OCI-LY1 (cell line): ENCODE data around the gene ID2.

Experiments used
- H2AFZ ChIP-seq: fragments of 200-600 bp; sonication (generic), shearing (Covaris generic); 2 replicates; pipeline ENCODE4 v1.6.0; 2014; ENCODE audit warnings: antibody characterized with exemption, mild to moderate bottlenecking, low read length
- H3F3A ChIP-seq: fragments of 200-600 bp; sonication (generic), shearing (Covaris generic); 2 replicates; pipeline ENCODE4 v1.6.0; 2014; ENCODE audit warnings: mild to moderate bottlenecking, antibody characterized with exemption, low read length, moderate library complexity; ENCODE audit not compliant: insufficient read depth
- H3K27ac ChIP-seq: fragments of 200-600 bp; sonication (generic); 2 replicates; pipeline ENCODE4 v1.5.1; 2014; ENCODE audit warnings: low read length, mixed run types, mild to moderate bottlenecking, low read depth; ENCODE audit not compliant: poor library complexity, severe bottlenecking
- H3K27me3 ChIP-seq: fragments of 200-600 bp; sonication (generic); 2 replicates; pipeline ENCODE4 v1.6.0; 2014; ENCODE audit warnings: antibody characterized with exemption, mild to moderate bottlenecking, low read length, moderate library complexity; ENCODE audit not compliant: insufficient read depth
- H3K36me3 ChIP-seq: fragments of 200-600 bp; sonication (generic); 2 replicates; pipeline ENCODE4 v1.6.1; 2014; ENCODE audit warnings: mild to moderate bottlenecking, antibody characterized with exemption, low read length, moderate library complexity, mixed read lengths; ENCODE audit not compliant: insufficient read depth
- H3K4me1 ChIP-seq: fragments of 200-600 bp; sonication (generic); 2 replicates; pipeline ENCODE4 v1.5.1; 2014; ENCODE audit warnings: mild to moderate bottlenecking, low read length, moderate library complexity; ENCODE audit not compliant: insufficient read depth, severe bottlenecking
- H3K4me2 ChIP-seq: fragments of 200-600 bp; sonication (generic), shearing (Covaris generic); 2 replicates; pipeline ENCODE4 v1.6.1; 2014; ENCODE audit warnings: low read length
- H3K4me3 ChIP-seq: fragments of 200-600 bp; sonication (generic); 2 replicates; pipeline ENCODE4 v1.5.1; 2014; ENCODE audit warnings: low read length, low read depth, mild to moderate bottlenecking, mixed read lengths; ENCODE audit not compliant: poor library complexity, severe bottlenecking
- H3K79me2 ChIP-seq: fragments of 200-600 bp; shearing (Covaris generic); 2 replicates; pipeline ENCODE4 v1.6.1; 2016; ENCODE audit warnings: mixed run types, low read length, mixed read lengths; ENCODE audit not compliant: insufficient read depth
- H3K9ac ChIP-seq: fragments of 200-600 bp; sonication (generic), shearing (Covaris generic); 2 replicates; pipeline ENCODE4 v1.6.1; 2014; ENCODE audit warnings: mild to moderate bottlenecking, low read length, mixed read lengths
- H3K9me2 ChIP-seq: fragments of 200-600 bp; sonication (generic), shearing (Covaris generic); 2 replicates; pipeline ENCODE4 v1.6.1; 2014; ENCODE audit warnings: low read depth, mild to moderate bottlenecking, low read length, mixed read lengths
- H3K9me3 ChIP-seq: fragments of 200-600 bp; shearing (Covaris generic); 2 replicates; pipeline ENCODE4 v1.6.1; 2014; ENCODE audit warnings: low read length, mixed read lengths
- H4K20me1 ChIP-seq: fragments of 200-600 bp; sonication (generic), shearing (Covaris generic); 2 replicates; pipeline ENCODE4 v1.6.0; 2016; ENCODE audit warnings: mild to moderate bottlenecking, low read length; ENCODE audit not compliant: insufficient read depth
- EZH2 ChIP-seq: fragments of 200-600 bp; sonication (generic), shearing (Covaris generic); IDR thresholded peaks from 2 replicates; pipeline ENCODE4 v1.8.0; 2017; ENCODE audit warnings: borderline replicate concordance, mixed run types, mild to moderate bottlenecking, antibody characterized with exemption, low read length, moderate library complexity, mixed read lengths
- TF ChIP-seq, protein P1 (sequence below): fragments of 200-600 bp; sonication (generic), shearing (Covaris generic); IDR thresholded peaks from 2 replicates; pipeline ENCODE4 v1.5.1; 2017; ENCODE audit warnings: mild to moderate bottlenecking, antibody characterized with exemption, low read length, moderate library complexity, mixed read lengths

The ID2 gene

GRCh38 chr2:8701681-8702379 lies 20.0 kb downstream of the ID2 start:
- H3K9me3 ChIP-seq: no peaks in the 10 kb centered on the region

DNA sequence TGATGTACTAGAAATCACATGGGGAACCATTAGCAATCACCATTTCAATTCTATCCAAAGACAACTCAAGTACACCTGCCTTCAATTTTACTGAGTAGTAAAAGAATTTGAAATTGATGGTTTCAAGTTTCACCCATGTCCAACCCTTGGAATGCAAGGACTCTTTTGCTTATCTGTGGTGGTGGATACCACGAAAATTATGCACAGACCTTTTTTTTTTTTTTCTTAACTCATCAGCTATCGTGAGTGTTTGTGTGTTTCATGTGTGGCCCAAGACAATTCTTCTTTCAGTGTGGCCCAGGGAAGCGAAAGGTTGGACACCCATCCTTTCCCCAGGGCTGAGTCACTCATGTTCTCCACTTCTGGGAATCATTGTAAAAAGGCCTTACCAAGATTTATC lies 23.1 kb downstream of the ID2 start:
- H3F3A ChIP-seq: no peaks in the 10 kb centered on the region
- no peaks in the 10 kb centered on the region for H3K9me2 ChIP-seq
- no peak overlapping the region for H3K9ac ChIP-seq
- H3K9me3 ChIP-seq: no peaks in the 10 kb centered on the region
- H3K4me2 ChIP-seq: no peak overlapping the region
- H2AFZ ChIP-seq: no peak overlapping the region
- peaks cover 6% of the 10 kb centered on the region; the same call in 1 of the 2 replicates for H3K27me3 ChIP-seq
- H3K4me3 ChIP-seq: no peak overlapping the region
- H4K20me1 ChIP-seq: no peaks in the 10 kb centered on the region
- no peaks in the 10 kb centered on the region for H3K4me1 ChIP-seq
- TF ChIP-seq, protein P1, sequence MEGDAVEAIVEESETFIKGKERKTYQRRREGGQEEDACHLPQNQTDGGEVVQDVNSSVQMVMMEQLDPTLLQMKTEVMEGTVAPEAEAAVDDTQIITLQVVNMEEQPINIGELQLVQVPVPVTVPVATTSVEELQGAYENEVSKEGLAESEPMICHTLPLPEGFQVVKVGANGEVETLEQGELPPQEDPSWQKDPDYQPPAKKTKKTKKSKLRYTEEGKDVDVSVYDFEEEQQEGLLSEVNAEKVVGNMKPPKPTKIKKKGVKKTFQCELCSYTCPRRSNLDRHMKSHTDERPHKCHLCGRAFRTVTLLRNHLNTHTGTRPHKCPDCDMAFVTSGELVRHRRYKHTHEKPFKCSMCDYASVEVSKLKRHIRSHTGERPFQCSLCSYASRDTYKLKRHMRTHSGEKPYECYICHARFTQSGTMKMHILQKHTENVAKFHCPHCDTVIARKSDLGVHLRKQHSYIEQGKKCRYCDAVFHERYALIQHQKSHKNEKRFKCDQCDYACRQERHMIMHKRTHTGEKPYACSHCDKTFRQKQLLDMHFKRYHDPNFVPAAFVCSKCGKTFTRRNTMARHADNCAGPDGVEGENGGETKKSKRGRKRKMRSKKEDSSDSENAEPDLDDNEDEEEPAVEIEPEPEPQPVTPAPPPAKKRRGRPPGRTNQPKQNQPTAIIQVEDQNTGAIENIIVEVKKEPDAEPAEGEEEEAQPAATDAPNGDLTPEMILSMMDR: no peak
- TF ChIP-seq EZH2: no peak
- H3K36me3 ChIP-seq: no peaks in the 10 kb centered on the region
- H3K79me2 ChIP-seq: no peaks in the 10 kb centered on the region
- H3K27ac ChIP-seq: no peak overlapping the region

More at GRCh38 chr2:8701681-8702379, 20.0 kb downstream of the ID2 start:
- Histone ChIP-seq H3K79me2 (no peaks in the 10 kb centered on the region), H3K27ac (no peak overlapping the region), H3K4me2 (no peak overlapping the region), H3K9ac (no peak overlapping the region), H3K4me3 (no peak overlapping the region), H3K36me3 (no peaks in the 10 kb centered on the region), H3K4me1 (no peaks in the 10 kb centered on the region), H2AFZ (no peak overlapping the region), H3F3A (no peaks in the 10 kb centered on the region), H3K27me3 (peaks cover 6% of the 10 kb centered on the region; the same call in 1 of the 2 replicates), H4K20me1 (no peaks in the 10 kb centered on the region), H3K9me2 (no peaks in the 10 kb centered on the region)
- no peak for TF ChIP-seq EZH2
- TF ChIP-seq, protein P1: no peak

DNA sequence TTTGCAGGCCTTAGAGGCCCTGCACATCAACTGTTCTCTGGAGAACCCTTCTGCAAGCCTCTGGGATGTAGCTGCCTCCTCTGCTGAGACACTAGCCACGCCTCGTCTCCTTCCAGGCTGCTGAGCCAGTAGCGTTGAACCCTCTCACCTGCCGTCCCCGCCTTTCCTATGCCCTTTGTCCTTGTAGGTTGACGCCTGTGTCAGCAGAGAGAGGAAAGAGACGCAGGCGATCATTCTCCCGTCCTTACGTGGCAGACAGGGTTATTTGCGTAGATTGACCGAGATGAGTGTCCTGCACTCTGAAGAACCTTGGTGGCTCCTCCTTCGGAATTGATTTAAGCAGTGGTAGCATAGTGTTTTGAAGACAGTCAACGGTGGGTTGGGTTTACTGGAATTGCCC lies 27.8 kb downstream of the ID2 start:
- H3K4me1 ChIP-seq: no peaks in the 10 kb centered on the region
- H3K9ac ChIP-seq: no peak overlapping the region
- H3F3A ChIP-seq: no peaks in the 10 kb centered on the region
- no peaks in the 10 kb centered on the region for H3K79me2 ChIP-seq
- no peaks in the 10 kb centered on the region for H3K9me2 ChIP-seq
- H3K36me3 ChIP-seq: no peaks in the 10 kb centered on the region
- H3K27ac ChIP-seq: no peak overlapping the region
- no peaks in the 10 kb centered on the region for H3K9me3 ChIP-seq
- no peaks in the 10 kb centered on the region; the same call in 1 of the 2 replicates for H3K27me3 ChIP-seq
- no peaks in the 10 kb centered on the region for H4K20me1 ChIP-seq
- H3K4me3 ChIP-seq: no peak overlapping the region
- no peak for TF ChIP-seq EZH2
- TF ChIP-seq, protein P1: no peak
- no peak overlapping the region for H3K4me2 ChIP-seq
- H2AFZ ChIP-seq: no peak overlapping the region
